ENCODE measurements around the gene MARK3. TPM values are rescaled to one million over a fixed set of nuclear protein-coding genes. Genes with fewer than 3 reads are reported as not detected.

The MARK3 gene
- total RNA-seq, 1 experiment from 2014 or later: 78.0 TPM

DNA sequence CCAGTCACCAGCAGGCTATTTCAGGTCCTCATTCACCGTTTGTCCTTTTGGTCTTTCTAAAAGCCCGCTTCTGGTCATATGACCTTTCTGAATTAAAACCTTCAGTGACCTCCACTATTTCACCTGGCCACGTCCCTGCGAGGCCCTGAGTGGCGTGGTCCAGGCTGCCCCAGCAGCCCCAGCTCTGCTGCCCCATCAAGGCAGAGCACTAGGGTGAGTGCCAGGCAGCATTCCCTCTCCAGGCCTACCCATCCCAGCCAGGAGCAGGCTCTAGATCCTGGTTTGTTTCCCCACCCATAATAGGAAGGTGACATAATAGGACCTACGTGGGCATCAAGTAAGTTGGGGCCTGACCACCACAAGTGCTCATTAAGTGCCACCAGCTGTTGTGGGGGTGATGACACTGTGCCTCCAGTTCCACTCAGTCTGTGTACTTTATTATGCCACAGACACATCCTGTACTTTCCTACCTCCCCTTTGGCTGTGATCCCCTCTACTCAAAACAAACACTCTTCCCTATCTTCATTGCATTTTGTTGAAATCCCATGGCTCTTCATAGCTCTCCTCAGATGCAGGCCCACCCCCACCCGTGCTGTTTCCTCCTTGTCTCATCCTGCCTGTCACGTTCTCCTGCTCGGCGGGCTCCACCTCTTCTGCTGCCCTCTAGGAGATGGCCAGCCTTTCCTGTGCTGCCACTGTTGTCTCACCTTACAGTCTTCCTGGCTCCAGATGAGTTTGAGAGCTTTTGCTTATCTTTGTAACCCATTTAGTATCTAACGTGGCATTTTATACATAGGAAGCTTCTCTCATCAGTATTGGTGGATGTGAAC, 116.0 kb downstream of the MARK3 start:
- TF ChIP-seq, protein P1, sequence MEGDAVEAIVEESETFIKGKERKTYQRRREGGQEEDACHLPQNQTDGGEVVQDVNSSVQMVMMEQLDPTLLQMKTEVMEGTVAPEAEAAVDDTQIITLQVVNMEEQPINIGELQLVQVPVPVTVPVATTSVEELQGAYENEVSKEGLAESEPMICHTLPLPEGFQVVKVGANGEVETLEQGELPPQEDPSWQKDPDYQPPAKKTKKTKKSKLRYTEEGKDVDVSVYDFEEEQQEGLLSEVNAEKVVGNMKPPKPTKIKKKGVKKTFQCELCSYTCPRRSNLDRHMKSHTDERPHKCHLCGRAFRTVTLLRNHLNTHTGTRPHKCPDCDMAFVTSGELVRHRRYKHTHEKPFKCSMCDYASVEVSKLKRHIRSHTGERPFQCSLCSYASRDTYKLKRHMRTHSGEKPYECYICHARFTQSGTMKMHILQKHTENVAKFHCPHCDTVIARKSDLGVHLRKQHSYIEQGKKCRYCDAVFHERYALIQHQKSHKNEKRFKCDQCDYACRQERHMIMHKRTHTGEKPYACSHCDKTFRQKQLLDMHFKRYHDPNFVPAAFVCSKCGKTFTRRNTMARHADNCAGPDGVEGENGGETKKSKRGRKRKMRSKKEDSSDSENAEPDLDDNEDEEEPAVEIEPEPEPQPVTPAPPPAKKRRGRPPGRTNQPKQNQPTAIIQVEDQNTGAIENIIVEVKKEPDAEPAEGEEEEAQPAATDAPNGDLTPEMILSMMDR (IDR thresholded peaks at IDR 0.05; ENCODE audit: insufficient read depth in 1 of 2, low read depth in 1 of 2, low read length in 1 of 2, severe bottlenecking in 1 of 2, unreplicated experiment in 1 of 2): no peak
- BruUV-seq (replicated peaks): no TSS peak
- H3K9me3 ChIP-seq: no peaks in the 10 kb centered on the region
- no peak overlapping the region for H3K4me3 ChIP-seq (ENCODE audit: low read depth, low read length)
- POLR2A ChIA-PET: no interaction called here
- peaks cover 67% of the 10 kb centered on the region for H3K36me3 Mint-ChIP-seq (ENCODE audit: insufficient read depth, unreplicated experiment)
- H3K27me3 Mint-ChIP-seq (ENCODE audit: insufficient read depth, unreplicated experiment): no peaks in the 10 kb centered on the region
- no peaks in the 10 kb centered on the region for H3K9me3 Mint-ChIP-seq (ENCODE audit: unreplicated experiment)
- no peak overlapping the region for H3K4me3 Mint-ChIP-seq (ENCODE audit: unreplicated experiment)
- no peaks in the 10 kb centered on the region for H3K4me1 ChIP-seq
- H3K4me1 Mint-ChIP-seq (ENCODE audit: low read depth, unreplicated experiment): no peaks in the 10 kb centered on the region
- CTCF ChIA-PET: interaction anchor here (0.8 to 1.0 kb wide), 2 partner anchors 46 to 547 kb away, joined by 3 read pairs; no protein-coding TSS in a partner anchor
- H3K27me3 ChIP-seq (replicated peaks; ENCODE audit: control insufficient read depth, insufficient read depth, low read length): no peaks in the 10 kb centered on the region
- DNase-seq: no peak
- H3K27ac Mint-ChIP-seq (ENCODE audit: unreplicated experiment): no peak overlapping the region
- intact Hi-C loops (cut with micrococcal nuclease; ENCODE audit: unreplicated experiment): no loop called here
- H3K36me3 ChIP-seq (ENCODE audit: control insufficient read depth, insufficient read depth, low read length): peaks cover 7% of the 10 kb centered on the region

DNA sequence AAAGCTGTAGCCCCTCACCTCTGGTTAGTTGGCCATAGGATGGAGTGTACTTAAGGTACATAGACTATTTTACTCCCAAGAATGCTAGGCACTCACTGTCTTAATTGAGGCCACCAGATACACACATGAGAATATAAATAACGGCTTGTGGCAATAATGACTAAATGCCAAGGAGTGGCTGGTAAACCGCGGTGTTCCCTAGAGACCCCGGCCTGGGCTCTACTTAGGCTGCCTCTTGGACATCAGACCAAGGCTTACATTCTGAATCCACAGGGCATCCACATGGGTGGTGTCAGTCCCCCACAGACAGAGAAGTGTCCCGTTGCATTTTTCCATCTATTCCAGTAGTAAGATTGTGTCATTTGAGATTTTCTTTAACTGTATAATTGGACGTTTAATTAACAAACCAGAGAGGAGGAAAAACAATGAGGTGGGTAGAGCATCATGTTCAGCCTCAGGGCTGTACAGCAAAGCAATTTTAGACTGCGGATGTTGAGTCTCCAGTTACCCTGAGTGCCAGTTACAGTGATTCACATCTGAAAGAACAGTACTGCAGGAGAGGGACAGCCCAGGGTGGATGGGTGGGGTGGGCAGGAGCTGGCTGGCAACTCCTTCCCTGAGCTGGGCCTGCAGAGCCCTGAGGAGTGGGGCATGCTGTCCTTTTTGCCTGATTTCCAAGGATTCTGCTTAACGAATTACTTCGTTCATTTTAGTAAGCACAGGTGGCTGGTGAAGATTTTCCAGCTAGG, 116.9 kb downstream of the MARK3 start:
- CTCF ChIA-PET: interaction anchor here (1.0 kb wide), 1 partner anchor 45 kb away, joined by 3 read pairs; no protein-coding TSS in a partner anchor
- peaks cover 76% of the 10 kb centered on the region for H3K36me3 Mint-ChIP-seq (ENCODE audit: insufficient read depth, unreplicated experiment)

DNA sequence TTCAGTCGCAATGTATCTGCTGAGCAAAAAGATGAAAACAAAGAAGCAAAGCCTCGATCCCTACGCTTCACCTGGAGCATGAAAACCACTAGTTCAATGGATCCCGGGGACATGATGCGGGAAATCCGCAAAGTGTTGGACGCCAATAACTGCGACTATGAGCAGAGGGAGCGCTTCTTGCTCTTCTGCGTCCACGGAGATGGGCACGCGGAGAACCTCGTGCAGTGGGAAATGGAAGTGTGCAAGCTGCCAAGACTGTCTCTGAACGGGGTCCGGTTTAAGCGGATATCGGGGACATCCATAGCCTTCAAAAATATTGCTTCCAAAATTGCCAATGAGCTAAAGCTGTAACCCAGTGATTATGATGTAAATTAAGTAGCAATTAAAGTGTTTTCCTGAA, 117.7 kb downstream of the MARK3 start:
- TF ChIP-seq, protein P1 (IDR thresholded peaks at IDR 0.05; ENCODE audit: insufficient read depth in 1 of 2, low read depth in 1 of 2, low read length in 1 of 2, severe bottlenecking in 1 of 2, unreplicated experiment in 1 of 2): no peak
- ChIA-PET CTCF (no interaction called here), POLR2A (no interaction called here)
- no peaks in the 10 kb centered on the region for H3K9me3 ChIP-seq
- Mint-ChIP-seq H3K27me3 (ENCODE audit: insufficient read depth, unreplicated experiment) (no peaks in the 10 kb centered on the region), H3K4me3 (ENCODE audit: unreplicated experiment) (no peak overlapping the region), H3K9me3 (ENCODE audit: unreplicated experiment) (no peaks in the 10 kb centered on the region), H3K36me3 (ENCODE audit: insufficient read depth, unreplicated experiment) (peaks cover 83% of the 10 kb centered on the region), H3K27ac (ENCODE audit: unreplicated experiment) (no peak overlapping the region), H3K4me1 (ENCODE audit: low read depth, unreplicated experiment) (no peaks in the 10 kb centered on the region)
- BruUV-seq (replicated peaks): no TSS peak
- intact Hi-C loops (cut with micrococcal nuclease; ENCODE audit: unreplicated experiment): no loop called here
- peaks cover 7% of the 10 kb centered on the region for H3K36me3 ChIP-seq (ENCODE audit: control insufficient read depth, insufficient read depth, low read length)
- no peaks in the 10 kb centered on the region for H3K27me3 ChIP-seq (replicated peaks; ENCODE audit: control insufficient read depth, insufficient read depth, low read length)
- no peaks in the 10 kb centered on the region for H3K4me1 ChIP-seq
- no peak overlapping the region for H3K4me3 ChIP-seq (ENCODE audit: low read depth, low read length)
- DNase-seq: no peak

More for the DNA sequence above, 116.9 kb downstream of the MARK3 start:
- Histone ChIP-seq H3K9me3 (no peaks in the 10 kb centered on the region), H3K27me3 (replicated peaks; ENCODE audit: control insufficient read depth, insufficient read depth, low read length) (no peaks in the 10 kb centered on the region), H3K4me3 (ENCODE audit: low read depth, low read length) (no peak overlapping the region), H3K4me1 (no peaks in the 10 kb centered on the region), H3K36me3 (ENCODE audit: control insufficient read depth, insufficient read depth, low read length) (peaks cover 7% of the 10 kb centered on the region)
- Mint-ChIP-seq H3K4me1 (ENCODE audit: low read depth, unreplicated experiment) (no peaks in the 10 kb centered on the region), H3K27me3 (ENCODE audit: insufficient read depth, unreplicated experiment) (no peaks in the 10 kb centered on the region), H3K27ac (ENCODE audit: unreplicated experiment) (no peak overlapping the region), H3K9me3 (ENCODE audit: unreplicated experiment) (no peaks in the 10 kb centered on the region), H3K4me3 (ENCODE audit: unreplicated experiment) (no peak overlapping the region)
- intact Hi-C loops (cut with micrococcal nuclease; ENCODE audit: unreplicated experiment): no loop called here
- no peak for DNase-seq
- TF ChIP-seq, protein P1 (IDR thresholded peaks at IDR 0.05; ENCODE audit: insufficient read depth in 1 of 2, low read depth in 1 of 2, low read length in 1 of 2, severe bottlenecking in 1 of 2, unreplicated experiment in 1 of 2): no peak
- POLR2A ChIA-PET: no interaction called here
- no TSS peak for BruUV-seq (replicated peaks)

All from Caco-2 (cell line).